IMR-90 (cell line): ENCODE results near the gene ROGDI. TPM values are rescaled to one million over a fixed set of nuclear protein-coding genes. Genes with fewer than 3 reads are reported as not detected.

Experiments
- ATAC-seq: fragments of 200-7000 bp; cut with Tn5 transposase; 2 replicates; pipeline ENCODE4 v1.9.1; 2020; ENCODE audit warnings: low read depth, mild to moderate bottlenecking, moderate library complexity
- BruUV-seq: library from RNA; stranded (reverse); fragments of 400-500 nt; replicated peaks from 2 replicates; lab custom pipeline; 2021; lab: Mats Ljungman, UMichigan
- CTCF ChIA-PET: fragments of 300-600 bp; formaldehyde crosslinking; extraction: SDS; loops from one replicate; lab custom pipeline; 2021; ENCODE audit warnings: antibody characterized with exemption; lab: Yijun Ruan, JAX
- POLR2A ChIA-PET: fragments of 300-600 bp; sonication (Branson Sonifier 250); formaldehyde crosslinking; loops from one replicate; lab custom pipeline; 2022; ENCODE audit warnings: antibody characterized with exemption; ENCODE audit not compliant: unreplicated experiment; lab: Charles Lee
- DNase-seq: peaks from one replicate; pipeline ENCODE4 v3.0.0; 2013
- H2AFZ ChIP-seq: replicated peaks from 2 replicates; pipeline ENCODE3; 2013; ENCODE audit warnings: low read length, mild to moderate bottlenecking; ENCODE audit not compliant: poor library complexity
- H2AK5ac ChIP-seq: 2 replicates; pipeline ENCODE4 v1.6.1; 2013; ENCODE audit warnings: low read depth, low read length, inconsistent platforms
- H2AK9ac ChIP-seq: replicated peaks from 2 replicates; pipeline ENCODE3; 2013; ENCODE audit warnings: mild to moderate bottlenecking, low read depth, low read length, moderate library complexity; ENCODE audit not compliant: poor library complexity
- H2BK120ac ChIP-seq: 2 replicates; pipeline ENCODE4 v1.6.1; 2013; ENCODE audit warnings: low read depth, low read length, inconsistent platforms
- H2BK15ac ChIP-seq: 3 replicates; pipeline ENCODE4 v1.6.1; 2013; ENCODE audit warnings: low read depth, low read length, inconsistent platforms
- H2BK20ac ChIP-seq: 2 replicates; pipeline ENCODE4 v1.6.1; 2013; ENCODE audit warnings: low read depth, mild to moderate bottlenecking, inconsistent platforms, low read length, moderate library complexity
- H2BK5ac ChIP-seq: 2 replicates; pipeline ENCODE4 v1.6.1; 2013; ENCODE audit warnings: mild to moderate bottlenecking, low read depth, low read length, inconsistent platforms; ENCODE audit not compliant: poor library complexity, severe bottlenecking
- H3K14ac ChIP-seq: replicated peaks from 2 replicates; pipeline ENCODE4 v1.6.1; 2013; ENCODE audit warnings: low read depth, low read length, inconsistent platforms
- H3K18ac ChIP-seq: 2 replicates; pipeline ENCODE4 v1.6.1; 2013; ENCODE audit warnings: low read depth, low read length, control low read depth
- H3K23ac ChIP-seq: 2 replicates; pipeline ENCODE4 v1.6.1; 2013; ENCODE audit warnings: low read depth, low read length, inconsistent platforms
- H3K27ac ChIP-seq: 2 replicates; pipeline ENCODE4 v1.5.1; 2013; ENCODE audit warnings: mild to moderate bottlenecking, control low read depth, low read length; ENCODE audit not compliant: insufficient read depth
- H3K27me3 ChIP-seq: 2 replicates; pipeline ENCODE4 v1.6.1; 2013; ENCODE audit warnings: low read length; ENCODE audit not compliant: control insufficient read depth, insufficient read depth
- H3K36me3 ChIP-seq: 2 replicates; pipeline ENCODE4 v1.6.1; 2013; ENCODE audit warnings: low read length, mixed read lengths; ENCODE audit not compliant: control insufficient read depth, insufficient read depth
- H3K4ac ChIP-seq: 2 replicates; pipeline ENCODE4 v1.6.1; 2013; ENCODE audit warnings: low read depth, low read length, inconsistent platforms
- H3K4me1 ChIP-seq: 2 replicates; pipeline ENCODE4 v1.6.1; 2013; ENCODE audit warnings: low read length, mixed read lengths; ENCODE audit not compliant: control insufficient read depth, insufficient read depth
- H3K4me2 ChIP-seq: 2 replicates; pipeline ENCODE4 v1.6.1; 2013; ENCODE audit warnings: low read depth, mild to moderate bottlenecking, control low read depth, low read length, moderate library complexity
- H3K4me3 ChIP-seq: 2 replicates; pipeline ENCODE4 v1.5.1; 2013; ENCODE audit warnings: low read depth, mild to moderate bottlenecking, control low read depth, low read length, moderate library complexity; ENCODE audit not compliant: insufficient read depth
- H3K56ac ChIP-seq: 2 replicates; pipeline ENCODE4 v1.6.1; 2013; ENCODE audit warnings: low read length, inconsistent platforms; ENCODE audit not compliant: insufficient read depth; ENCODE audit errors: extremely low read depth
- H3K79me1 ChIP-seq, 2 experiments: 2 replicates each; pipeline ENCODE4 v1.6.1; 2013; ENCODE audit warnings: low read length in 2 of 2, inconsistent platforms in 1 of 2, low read depth in 1 of 2
- H3K9ac ChIP-seq: 2 replicates; pipeline ENCODE4 v1.6.1; 2013; ENCODE audit warnings: low read depth, low read length, control low read depth
- H3K9me1 ChIP-seq: 2 replicates; pipeline ENCODE4 v1.6.1; 2013; ENCODE audit warnings: low read length, inconsistent platforms; ENCODE audit not compliant: insufficient read depth
- H3K9me3 ChIP-seq: 2 replicates; pipeline ENCODE4 v1.6.1; 2013; ENCODE audit warnings: low read length; ENCODE audit not compliant: control insufficient read depth, insufficient read depth
- H4K20me1 ChIP-seq: 2 replicates; pipeline ENCODE4 v1.6.1; 2013; ENCODE audit warnings: low read length, inconsistent platforms; ENCODE audit not compliant: insufficient read depth
- H4K5ac ChIP-seq: 2 replicates; pipeline ENCODE4 v1.6.1; 2013; ENCODE audit warnings: mild to moderate bottlenecking, low read depth, low read length, control low read depth
- H4K8ac ChIP-seq, 2 experiments: 2 replicates each; pipeline ENCODE4 v1.6.1; 2013; ENCODE audit warnings: low read depth in 2 of 2, low read length in 2 of 2, control low read depth in 1 of 2, inconsistent platforms in 1 of 2
- H4K91ac ChIP-seq: 2 replicates; pipeline ENCODE4 v1.6.1; 2013; ENCODE audit warnings: low read depth, low read length, inconsistent platforms; ENCODE audit not compliant: insufficient read depth
- BHLHE40 ChIP-seq: fragments of 150-350 bp; IDR thresholded peaks from 2 replicates; pipeline ENCODE4 v1.6.1; 2016; ENCODE audit warnings: mild to moderate bottlenecking, low read depth, low read length
- CEBPB ChIP-seq: IDR thresholded peaks from 2 replicates; pipeline ENCODE4 v1.6.1; 2012; ENCODE audit warnings: low read depth, low read length, improper control_type of control experiment
- CHD1 ChIP-seq: IDR thresholded peaks from 2 replicates; pipeline ENCODE4 v1.6.1; 2012; ENCODE audit warnings: low read depth, low read length, improper control_type of control experiment
- CTCF ChIP-seq: conservative IDR thresholded peaks from 2 replicates; pipeline ENCODE4 v1.5.1; 2012; ENCODE audit warnings: mild to moderate bottlenecking, low read depth, low read length, improper control_type of control experiment
- ELK1 ChIP-seq: fragments of 150-350 bp; IDR thresholded peaks from 2 replicates; pipeline ENCODE4 v1.6.1; 2016; ENCODE audit warnings: low read depth, mild to moderate bottlenecking, low read length, moderate library complexity, borderline replicate concordance
- FOS ChIP-seq: fragments of 150-350 bp; IDR thresholded peaks from 2 replicates; pipeline ENCODE4 v1.6.1; 2016; ENCODE audit warnings: low read depth, low read length
- MAFK ChIP-seq: IDR thresholded peaks from 2 replicates; pipeline ENCODE4 v1.6.1; 2012; ENCODE audit warnings: low read depth, low read length, improper control_type of control experiment
- MAZ ChIP-seq: IDR thresholded peaks from 2 replicates; pipeline ENCODE4 v1.6.1; 2012; ENCODE audit warnings: low read depth, mild to moderate bottlenecking, low read length, improper control_type of control experiment, moderate library complexity, borderline replicate concordance
- NFE2L2 ChIP-seq: fragments of 150-350 bp; IDR thresholded peaks from 2 replicates; pipeline ENCODE4 v1.6.1; 2016; ENCODE audit warnings: low read depth, mild to moderate bottlenecking, low read length
- POLR2A ChIP-seq: IDR thresholded peaks from 2 replicates; pipeline ENCODE4 v1.6.1; 2012; ENCODE audit warnings: mild to moderate bottlenecking, low read depth, low read length
- RAD21 ChIP-seq: IDR thresholded peaks from 2 replicates; pipeline ENCODE4 v1.6.1; 2012; ENCODE audit warnings: low read length, improper control_type of control experiment
- RCOR1 ChIP-seq: IDR thresholded peaks from 2 replicates; pipeline ENCODE4 v1.6.1; 2012; ENCODE audit warnings: mild to moderate bottlenecking, low read length, improper control_type of control experiment; ENCODE audit not compliant: insufficient replicate concordance
- SMC3 ChIP-seq: fragments of 150-350 bp; IDR thresholded peaks from 2 replicates; pipeline ENCODE4 v1.6.1; 2016; ENCODE audit warnings: low read depth, mild to moderate bottlenecking, antibody characterized with exemption, low read length, moderate library complexity
- USF2 ChIP-seq: fragments of 150-350 bp; IDR thresholded peaks from 2 replicates; pipeline ENCODE4 v1.6.1; 2017; ENCODE audit warnings: mild to moderate bottlenecking, antibody characterized with exemption, low read length, low read depth
- WGBS, 2 experiments: methylation state at CpG; one replicate each; pipeline versions ENCODE4 v1.1.5 to v1.1.7; 2013; ENCODE audit warnings: missing lambda C conversion rate in 2 of 2; ENCODE audit not compliant: insufficient read length in 1 of 2; ENCODE audit errors: extremely low coverage in 2 of 2; 5-methylcytosine and 5-hydroxymethylcytosine counted together
- dilution Hi-C: fragments of 300-500 bp; cut with HindIII; formaldehyde crosslinking; loops from one replicate; pipeline ENCODE4 v1.14.3; 2018; ENCODE audit warnings: low sequenced_read_pairs; ENCODE audit not compliant: unreplicated experiment
- in situ Hi-C: fragments of 300-500 bp; cut with MboI; formaldehyde crosslinking; loops from 3 replicates; pipeline ENCODE4 v1.14.3; 2019; ENCODE audit warnings: low sequenced_read_pairs, inconsistent platforms, mixed read lengths
- intact Hi-C: fragments of 100-400 bp; cut with micrococcal nuclease; formaldehyde crosslinking; loops from 2 replicates; pipeline ENCODE4 v1.10.0; 2022
- polyA plus RNA-seq, 3 experiments: library from polyadenylated mRNA; depleted of rRNA; stranded (reverse); fragments of >200 nt; gene quantifications; 2 replicates each; pipeline ENCODE4 v1.2.3, GENCODE V29; 2012; ENCODE audit warnings: low replicate concordance in 1 of 3
- total RNA-seq: library from RNA; depleted of rRNA; stranded (reverse); fragments of >200 nt; gene quantifications from 2 replicates; pipeline ENCODE4 v1.2.3, GENCODE V29; 2012

ROGDI gene
- total and polyA plus RNA-seq, 2 of the 4 experiments (the other 2 are of a cell fraction) = 13.6 to 27.1 TPM

- Histone ChIP-seq H2AK9ac (peak within 1 kb of the TSS; percentile 91), H3K79me1 (peaks cover 18 to 33% of the 10 kb centered on the region in 2 experiments; a peak in 3 of 4 replicates), H3K4me2 (peak within 1 kb of the TSS; percentile 82), H3K9ac (peak within 1 kb of the TSS; percentile 76), H2BK5ac (peak within 1 kb of the TSS; percentile 73), H3K27ac (peak within 1 kb of the TSS; percentile 75), H3K4me1 (peaks cover 7% of the 10 kb centered on the region), H4K20me1 (no peaks in the 10 kb centered on the region; the same call in 1 of the 2 replicates), H4K5ac (peak within 1 kb of the TSS; percentile 87), H3K14ac (peak within 1 kb of the TSS; percentile 48; the same call in 1 of the 2 replicates), H3K4me3 (peak within 1 kb of the TSS; percentile 88), H3K9me3 (no peaks in the 10 kb centered on the region), H3K23ac (peak within 1 kb of the TSS; percentile 82), H2BK15ac (no peak within 1 kb of the TSS), H2AFZ (peak within 1 kb of the TSS; percentile 95), H4K91ac (peak within 1 kb of the TSS; percentile 23), H2BK20ac (no peak within 1 kb of the TSS), H2BK120ac (0 out of 2 replicates have a peak within 1 kb of the TSS, but pooled peaks have one; percentile 24), H3K4ac (peak within 1 kb of the TSS; percentile 59), H3K9me1 (peaks cover 6% of the 10 kb centered on the region), H3K27me3 (no peaks in the 10 kb centered on the region), H3K56ac (no peak within 1 kb of the TSS), H3K18ac (no peak within 1 kb of the TSS), H4K8ac (peak within 1 kb of the TSS; percentile 62 to 99; a peak in 3 of 4 replicates), H2AK5ac (peak within 1 kb of the TSS; percentile 89), H3K36me3 (peaks cover 23% of the 10 kb centered on the region; the same call in 1 of the 2 replicates)
- DNase-seq = peak; percentile 95
- CTCF ChIA-PET = no interaction called here
- peak; percentile 92 for ATAC-seq
- BruUV-seq = no TSS peak
- dilution Hi-C loops (no loop called here), in situ Hi-C loops (loop anchor here (10.0 kb wide), 1 partner anchor 188 kb away; the partner anchor contains the start of gene SEC14L5), intact Hi-C loops (loop anchor here (2.0 to 5.0 kb wide), 2 partner anchors 32 to 35 kb away; partner anchors contain the start of genes ANKS3, DNAAF8 and ROGDI)
- POLR2A ChIA-PET = no interaction called here
- WGBS, 2 experiments = 3% methylated on average over 42 of the region's 72 CpGs; no CpG with 5 or more reads in 1 of the 2 experiments
- TF ChIP-seq CHD1 (no peak), ELK1 (no peak), CTCF (no peak), CEBPB (0 out of 2 replicates have a peak, but pooled peaks have one; percentile 4), SMC3 (no peak), POLR2A (peak; percentile 74), FOS (no peak), NFE2L2 (no peak), USF2 (no peak), RCOR1 (no peak), BHLHE40 (peak; percentile 93), RAD21 (no peak), MAFK (no peak), MAZ (peak; percentile 47; the same call in 1 of the 2 replicates)
Observed at GRCh38 chr16:4766875-4767628, 35.4 kb downstream of the ROGDI start, which contains the start of gene ZNF500. ZNF500 (minus strand) TSS chr16:4767162; CDS start chr16:4765978, 1,184 bp downstream.
